Liver (tissue), 9 donors: ENCODE results near the gene MED12L. TPM values are rescaled to one million over a fixed set of nuclear protein-coding genes. Genes with fewer than 3 reads are reported as not detected.

Source experiments
- DNase-seq: peaks from one replicate; pipeline ENCODE4 v3.0.0-alpha.2; 2017; ENCODE audit warnings: low spot score
- H3K27ac ChIP-seq, 2 donors: one replicate each; pipeline ENCODE4 v1.7.0; 2013; ENCODE audit warnings: inconsistent platforms in 2 of 2, low read length in 2 of 2, control low read depth in 1 of 2, low read depth in 1 of 2, mild to moderate bottlenecking in 1 of 2
- H3K27me3 ChIP-seq, 4 donors: one replicate each; pipeline versions ENCODE4 v1.6.1 to v1.7.0; 2013; ENCODE audit warnings: low read length in 3 of 4, inconsistent platforms in 1 of 4, mild to moderate bottlenecking in 1 of 4, moderate library complexity in 1 of 4; ENCODE audit not compliant: control insufficient read depth in 4 of 4, insufficient read depth in 4 of 4
- H3K36me3 ChIP-seq, 4 donors: one replicate each; pipeline versions ENCODE4 v1.6.1 to v1.7.0; 2013; ENCODE audit warnings: low read length in 3 of 4, mild to moderate bottlenecking in 3 of 4, low read depth in 1 of 4, moderate library complexity in 1 of 4; ENCODE audit not compliant: control insufficient read depth in 4 of 4, insufficient read depth in 3 of 4
- H3K4me1 ChIP-seq, 4 donors: one replicate each; pipeline versions ENCODE4 v1.6.1 to v1.7.0; 2013; ENCODE audit warnings: low read length in 3 of 4, mild to moderate bottlenecking in 3 of 4, moderate library complexity in 1 of 4; ENCODE audit not compliant: control insufficient read depth in 4 of 4, insufficient read depth in 4 of 4
- H3K4me3 ChIP-seq, 3 donors: one replicate each; pipeline versions ENCODE4 v1.6.1 to v1.7.0; 2013; ENCODE audit warnings: low read length in 3 of 3, control low read depth in 1 of 3, low read depth in 1 of 3, mild to moderate bottlenecking in 1 of 3
- H3K9ac ChIP-seq, 2 donors: one replicate each; pipeline ENCODE4 v1.7.0; 2013; ENCODE audit warnings: low read length in 2 of 2, mild to moderate bottlenecking in 2 of 2, moderate library complexity in 2 of 2, control low read depth in 1 of 2, low read depth in 1 of 2
- H3K9me3 ChIP-seq, 4 donors: one replicate each; pipeline versions ENCODE4 v1.6.1 to v1.7.0; 2013; ENCODE audit warnings: low read length in 3 of 4; ENCODE audit not compliant: control insufficient read depth in 4 of 4
- EGR1 ChIP-seq, 2 donors: IDR thresholded peaks; 2 replicates each; pipeline ENCODE4 v1.6.1; 2016 to 2018; ENCODE audit warnings: antibody characterized with exemption in 2 of 2, low read depth in 2 of 2
- FOXA1 ChIP-seq: IDR thresholded peaks from 2 replicates; pipeline ENCODE4 v1.6.1; 2016; ENCODE audit warnings: antibody characterized with exemption
- FOXA2 ChIP-seq: IDR thresholded peaks from 2 replicates; pipeline ENCODE4 v1.6.1; 2016; ENCODE audit warnings: antibody characterized with exemption
- GABPA ChIP-seq, 2 donors: IDR thresholded peaks in 1 of 2; conservative IDR thresholded peaks in 1 of 2; 2 replicates each; pipeline ENCODE4 v1.6.1; 2016; ENCODE audit warnings: antibody characterized with exemption in 2 of 2, mild to moderate bottlenecking in 1 of 2, moderate library complexity in 1 of 2
- HNF4A ChIP-seq, 2 donors: conservative IDR thresholded peaks; 2 replicates each; pipeline ENCODE4 v1.6.1; 2016; ENCODE audit warnings: antibody characterized with exemption in 2 of 2, mild to moderate bottlenecking in 2 of 2
- HNF4G ChIP-seq: IDR thresholded peaks from 2 replicates; pipeline ENCODE4 v1.6.1; 2016; ENCODE audit warnings: antibody characterized with exemption
- JUND ChIP-seq, 2 donors: IDR thresholded peaks; 2 replicates each; pipeline ENCODE4 v1.6.1; 2016; ENCODE audit warnings: antibody characterized with exemption in 2 of 2
- NR2F2 ChIP-seq: IDR thresholded peaks from 2 replicates; pipeline ENCODE4 v1.6.1; 2016; ENCODE audit warnings: antibody characterized with exemption
- RAD21 ChIP-seq, 2 donors: IDR thresholded peaks; 2 replicates each; pipeline ENCODE4 v1.6.1; 2016; ENCODE audit warnings: antibody characterized with exemption in 2 of 2, mild to moderate bottlenecking in 2 of 2
- RXRA ChIP-seq, 2 donors: IDR thresholded peaks; 2 replicates each; pipeline ENCODE4 v1.6.1; 2017 to 2018; ENCODE audit warnings: antibody characterized with exemption in 2 of 2, mild to moderate bottlenecking in 1 of 2
- SP1 ChIP-seq: IDR thresholded peaks from 2 replicates; pipeline ENCODE4 v1.6.1; 2018; ENCODE audit warnings: antibody characterized with exemption, mild to moderate bottlenecking
- TAF1 ChIP-seq: conservative IDR thresholded peaks from 2 replicates; pipeline ENCODE4 v1.6.1; 2016; ENCODE audit warnings: antibody characterized with exemption, mild to moderate bottlenecking
- YY1 ChIP-seq: IDR thresholded peaks from 2 replicates; pipeline ENCODE4 v1.6.1; 2016; ENCODE audit warnings: antibody characterized with exemption, mild to moderate bottlenecking
- WGBS: extraction: QIAGEN DNeasy Blood & Tissue Kit; methylation state at CpG from one replicate; pipeline ENCODE4 v1.1.7; 2013; 5-methylcytosine and 5-hydroxymethylcytosine counted together
- polyA plus RNA-seq, 2 donors: library from polyadenylated mRNA; stranded (reverse) in 1 of 2; unstranded in 1 of 2; fragments of 200-250 nt in 1 of 2; fragments of >200 nt in 1 of 2; fragmentation: Nextera tagmentation in 1 of 2; extraction: Ambion mirVana in 1 of 2; gene quantifications; one replicate each; pipeline versions ENCODE4 v1.2.1 to v1.2.3, GENCODE V29; 2013 to 2015
- total RNA-seq, 2 donors: library from RNA; depleted of rRNA; stranded (reverse); fragments of >200 nt; gene quantifications; one replicate each; pipeline ENCODE4 v1.2.3, GENCODE V29; 2014
- TF ChIP-seq, protein P1 (sequence below): IDR thresholded peaks from 2 replicates; pipeline ENCODE4 v1.6.1; 2016; ENCODE audit warnings: antibody characterized with exemption
- TF ChIP-seq, protein P2 (sequence below): fragments of 150-350 bp; IDR thresholded peaks from 2 replicates; pipeline ENCODE4 v1.5.1; 2017; ENCODE audit warnings: improper control_type of control experiment, low read depth, low read length; ENCODE audit not compliant: missing input control
- TF ChIP-seq, protein P3 (sequence below): IDR thresholded peaks from 2 replicates; pipeline ENCODE4 v1.6.1; 2016; ENCODE audit warnings: antibody characterized with exemption, mild to moderate bottlenecking
- TF ChIP-seq, protein P4 (sequence below): IDR thresholded peaks from 2 replicates; pipeline ENCODE4 v1.6.1; 2016; ENCODE audit warnings: antibody characterized with exemption
- TF ChIP-seq, protein P5 (sequence below): IDR thresholded peaks from 2 replicates; pipeline ENCODE4 v1.6.1; 2016; ENCODE audit warnings: antibody characterized with exemption
- donor health status: healthy.
- donor health status: healthy.
- donor health status: healthy.
- donor health status: healthy.
- donor health status: healthy.

Gene MED12L
- total and polyA plus RNA-seq, 4 donors, result 0.02 to 2.1 (median 0.49) TPM

DNA sequence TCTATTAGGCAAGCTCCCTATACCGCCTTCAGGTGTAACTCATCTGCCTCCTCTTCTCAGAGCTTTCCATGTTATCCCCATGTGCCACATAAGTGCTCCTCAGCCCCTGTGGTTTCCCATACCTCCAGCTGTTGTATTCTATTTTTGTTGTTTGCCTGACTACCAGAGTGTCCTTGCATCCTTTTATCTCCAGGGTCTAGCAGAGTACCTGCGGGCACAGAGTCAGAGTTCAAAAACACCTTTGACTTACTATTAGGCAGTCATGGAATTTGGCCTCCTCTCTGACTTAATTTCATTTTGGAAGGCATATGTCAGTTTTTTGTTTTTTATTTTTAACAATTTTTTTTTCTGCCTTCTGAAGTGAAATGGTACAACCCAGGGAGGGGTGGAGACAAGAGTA lies 224.1 kb downstream of the MED12L start:
- WGBS, result over 99% methylated on average over 2 of the region's 2 CpGs
- H3K4me1 ChIP-seq, result no peaks in the 10 kb centered on the region
- H3K36me3 ChIP-seq, result no peaks in the 10 kb centered on the region
- no peaks in the 10 kb centered on the region for H3K9me3 ChIP-seq
- TF ChIP-seq SP1 (no peak), FOXA2 (no peak), RXRA (IDR thresholded peaks at IDR 0.05) (no peak), JUND (IDR thresholded peaks at IDR 0.05) (no peak), TAF1 (no peak), HNF4G (no peak), HNF4A (conservative IDR thresholded peaks at IDR 0.05) (no peak), YY1 (no peak), FOXA1 (no peak), RAD21 (IDR thresholded peaks at IDR 0.05) (no peak)
- TF ChIP-seq, protein P1, sequence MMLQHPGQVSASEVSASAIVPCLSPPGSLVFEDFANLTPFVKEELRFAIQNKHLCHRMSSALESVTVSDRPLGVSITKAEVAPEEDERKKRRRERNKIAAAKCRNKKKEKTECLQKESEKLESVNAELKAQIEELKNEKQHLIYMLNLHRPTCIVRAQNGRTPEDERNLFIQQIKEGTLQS, result no peak
- TF ChIP-seq, protein P2, sequence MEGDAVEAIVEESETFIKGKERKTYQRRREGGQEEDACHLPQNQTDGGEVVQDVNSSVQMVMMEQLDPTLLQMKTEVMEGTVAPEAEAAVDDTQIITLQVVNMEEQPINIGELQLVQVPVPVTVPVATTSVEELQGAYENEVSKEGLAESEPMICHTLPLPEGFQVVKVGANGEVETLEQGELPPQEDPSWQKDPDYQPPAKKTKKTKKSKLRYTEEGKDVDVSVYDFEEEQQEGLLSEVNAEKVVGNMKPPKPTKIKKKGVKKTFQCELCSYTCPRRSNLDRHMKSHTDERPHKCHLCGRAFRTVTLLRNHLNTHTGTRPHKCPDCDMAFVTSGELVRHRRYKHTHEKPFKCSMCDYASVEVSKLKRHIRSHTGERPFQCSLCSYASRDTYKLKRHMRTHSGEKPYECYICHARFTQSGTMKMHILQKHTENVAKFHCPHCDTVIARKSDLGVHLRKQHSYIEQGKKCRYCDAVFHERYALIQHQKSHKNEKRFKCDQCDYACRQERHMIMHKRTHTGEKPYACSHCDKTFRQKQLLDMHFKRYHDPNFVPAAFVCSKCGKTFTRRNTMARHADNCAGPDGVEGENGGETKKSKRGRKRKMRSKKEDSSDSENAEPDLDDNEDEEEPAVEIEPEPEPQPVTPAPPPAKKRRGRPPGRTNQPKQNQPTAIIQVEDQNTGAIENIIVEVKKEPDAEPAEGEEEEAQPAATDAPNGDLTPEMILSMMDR, result no peak
- TF ChIP-seq, protein P3, sequence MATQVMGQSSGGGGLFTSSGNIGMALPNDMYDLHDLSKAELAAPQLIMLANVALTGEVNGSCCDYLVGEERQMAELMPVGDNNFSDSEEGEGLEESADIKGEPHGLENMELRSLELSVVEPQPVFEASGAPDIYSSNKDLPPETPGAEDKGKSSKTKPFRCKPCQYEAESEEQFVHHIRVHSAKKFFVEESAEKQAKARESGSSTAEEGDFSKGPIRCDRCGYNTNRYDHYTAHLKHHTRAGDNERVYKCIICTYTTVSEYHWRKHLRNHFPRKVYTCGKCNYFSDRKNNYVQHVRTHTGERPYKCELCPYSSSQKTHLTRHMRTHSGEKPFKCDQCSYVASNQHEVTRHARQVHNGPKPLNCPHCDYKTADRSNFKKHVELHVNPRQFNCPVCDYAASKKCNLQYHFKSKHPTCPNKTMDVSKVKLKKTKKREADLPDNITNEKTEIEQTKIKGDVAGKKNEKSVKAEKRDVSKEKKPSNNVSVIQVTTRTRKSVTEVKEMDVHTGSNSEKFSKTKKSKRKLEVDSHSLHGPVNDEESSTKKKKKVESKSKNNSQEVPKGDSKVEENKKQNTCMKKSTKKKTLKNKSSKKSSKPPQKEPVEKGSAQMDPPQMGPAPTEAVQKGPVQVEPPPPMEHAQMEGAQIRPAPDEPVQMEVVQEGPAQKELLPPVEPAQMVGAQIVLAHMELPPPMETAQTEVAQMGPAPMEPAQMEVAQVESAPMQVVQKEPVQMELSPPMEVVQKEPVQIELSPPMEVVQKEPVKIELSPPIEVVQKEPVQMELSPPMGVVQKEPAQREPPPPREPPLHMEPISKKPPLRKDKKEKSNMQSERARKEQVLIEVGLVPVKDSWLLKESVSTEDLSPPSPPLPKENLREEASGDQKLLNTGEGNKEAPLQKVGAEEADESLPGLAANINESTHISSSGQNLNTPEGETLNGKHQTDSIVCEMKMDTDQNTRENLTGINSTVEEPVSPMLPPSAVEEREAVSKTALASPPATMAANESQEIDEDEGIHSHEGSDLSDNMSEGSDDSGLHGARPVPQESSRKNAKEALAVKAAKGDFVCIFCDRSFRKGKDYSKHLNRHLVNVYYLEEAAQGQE, result no peak
- TF ChIP-seq, protein P4, sequence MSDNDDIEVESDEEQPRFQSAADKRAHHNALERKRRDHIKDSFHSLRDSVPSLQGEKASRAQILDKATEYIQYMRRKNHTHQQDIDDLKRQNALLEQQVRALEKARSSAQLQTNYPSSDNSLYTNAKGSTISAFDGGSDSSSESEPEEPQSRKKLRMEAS, result no peak
- DNase-seq, result no peak
- H3K4me3 ChIP-seq, result no peak overlapping the region
- H3K9ac ChIP-seq, result no peak overlapping the region
- H3K27me3 ChIP-seq, result no peaks in the 10 kb centered on the region
- no peak overlapping the region for H3K27ac ChIP-seq

DNA sequence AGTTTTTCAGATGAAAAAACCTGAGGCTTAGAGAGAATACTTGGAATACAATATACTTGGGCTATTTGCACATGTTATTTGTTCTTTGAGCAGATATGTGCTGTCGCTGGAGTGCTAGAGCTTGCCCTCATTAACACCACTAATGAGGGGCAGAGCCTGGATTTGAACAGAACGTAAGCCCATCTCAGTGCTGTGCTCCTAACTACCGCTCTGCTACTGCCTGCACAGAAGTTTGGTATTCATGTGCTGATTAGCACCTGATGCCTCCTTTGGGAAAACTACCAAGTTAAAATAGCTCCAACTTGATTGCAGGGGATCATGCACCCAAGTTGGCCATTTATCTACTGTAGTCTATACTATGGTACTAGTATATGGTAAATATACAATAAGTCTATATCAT lies 227.5 kb downstream of the MED12L start:
- WGBS, result 86% methylated on average over 3 of the region's 3 CpGs
- no peaks in the 10 kb centered on the region for H3K9me3 ChIP-seq
- no peak overlapping the region for H3K9ac ChIP-seq
- DNase-seq, result no peak
- H3K27ac ChIP-seq, result no peak overlapping the region
- no peaks in the 10 kb centered on the region for H3K27me3 ChIP-seq
- no peaks in the 10 kb centered on the region for H3K4me1 ChIP-seq
- no peak overlapping the region for H3K4me3 ChIP-seq
- H3K36me3 ChIP-seq, result no peaks in the 10 kb centered on the region
- TF ChIP-seq FOXA2 (no peak), RAD21 (IDR thresholded peaks at IDR 0.05) (no peak), FOXA1 (no peak), NR2F2 (no peak), RXRA (IDR thresholded peaks at IDR 0.05) (no peak), YY1 (no peak), GABPA (IDR thresholded peaks at IDR 0.05 in 1 of 2, conservative IDR thresholded peaks at IDR 0.05 in 1 of 2) (no peak), EGR1 (IDR thresholded peaks at IDR 0.05; ENCODE audit: low read depth in 2 of 2) (no peak), HNF4A (conservative IDR thresholded peaks at IDR 0.05) (no peak), SP1 (no peak), HNF4G (no peak)
- TF ChIP-seq, protein P5, sequence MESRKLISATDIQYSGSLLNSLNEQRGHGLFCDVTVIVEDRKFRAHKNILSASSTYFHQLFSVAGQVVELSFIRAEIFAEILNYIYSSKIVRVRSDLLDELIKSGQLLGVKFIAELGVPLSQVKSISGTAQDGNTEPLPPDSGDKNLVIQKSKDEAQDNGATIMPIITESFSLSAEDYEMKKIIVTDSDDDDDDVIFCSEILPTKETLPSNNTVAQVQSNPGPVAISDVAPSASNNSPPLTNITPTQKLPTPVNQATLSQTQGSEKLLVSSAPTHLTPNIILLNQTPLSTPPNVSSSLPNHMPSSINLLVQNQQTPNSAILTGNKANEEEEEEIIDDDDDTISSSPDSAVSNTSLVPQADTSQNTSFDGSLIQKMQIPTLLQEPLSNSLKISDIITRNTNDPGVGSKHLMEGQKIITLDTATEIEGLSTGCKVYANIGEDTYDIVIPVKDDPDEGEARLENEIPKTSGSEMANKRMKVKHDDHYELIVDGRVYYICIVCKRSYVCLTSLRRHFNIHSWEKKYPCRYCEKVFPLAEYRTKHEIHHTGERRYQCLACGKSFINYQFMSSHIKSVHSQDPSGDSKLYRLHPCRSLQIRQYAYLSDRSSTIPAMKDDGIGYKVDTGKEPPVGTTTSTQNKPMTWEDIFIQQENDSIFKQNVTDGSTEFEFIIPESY, result no peak
- TF ChIP-seq, protein P4, result no peak
- TF ChIP-seq, protein P3, result no peak
